Progenitor cell of endocrine pancreas (in vitro differentiated cells): ENCODE measurements around the gene RAB11FIP3. TPM values are rescaled to one million over a fixed set of nuclear protein-coding genes. Genes with fewer than 3 reads are reported as not detected.

ENCODE experiments used
- DNase-seq: peaks from one replicate; pipeline ENCODE4 v3.0.0; 2021; ENCODE audit warnings: low spot score; ENCODE audit not compliant: unreplicated experiment
- H3K27ac Mint-ChIP-seq: 2 replicates; pipeline ENCODE4 v1.8.0; 2021; ENCODE audit warnings: mild to moderate bottlenecking, moderate library complexity, mixed read lengths
- H3K27me3 Mint-ChIP-seq: 2 replicates; pipeline ENCODE4 v1.8.0; 2021; ENCODE audit warnings: mixed read lengths
- H3K36me3 Mint-ChIP-seq: 2 replicates; pipeline ENCODE4 v1.8.0; 2022; ENCODE audit warnings: mixed read lengths; ENCODE audit not compliant: insufficient read depth
- H3K4me1 Mint-ChIP-seq: 2 replicates; pipeline ENCODE4 v1.8.0; 2021; ENCODE audit warnings: low read depth, mixed read lengths
- H3K4me3 Mint-ChIP-seq: 2 replicates; pipeline ENCODE4 v1.8.0; 2021; ENCODE audit warnings: low read depth, mild to moderate bottlenecking, moderate library complexity, mixed read lengths
- H3K9me3 Mint-ChIP-seq: 2 replicates; pipeline ENCODE4 v1.8.0; 2021; ENCODE audit warnings: low read depth, mixed read lengths
- total RNA-seq: library from RNA; stranded (reverse); gene quantifications from 2 replicates; pipeline ENCODE4 v1.2.1, GENCODE V29; 2021
- TF ChIP-seq, protein P1 (sequence below): fragments of 200-600 bp; sonication (generic); IDR thresholded peaks from one replicate; pipeline ENCODE4 v1.5.0; 2021; ENCODE audit warnings: antibody characterized with exemption, mild to moderate bottlenecking; ENCODE audit not compliant: unreplicated experiment

The RAB11FIP3 gene
- total RNA-seq, 1 donor from 2014 or later: 97.9 TPM

DNA sequence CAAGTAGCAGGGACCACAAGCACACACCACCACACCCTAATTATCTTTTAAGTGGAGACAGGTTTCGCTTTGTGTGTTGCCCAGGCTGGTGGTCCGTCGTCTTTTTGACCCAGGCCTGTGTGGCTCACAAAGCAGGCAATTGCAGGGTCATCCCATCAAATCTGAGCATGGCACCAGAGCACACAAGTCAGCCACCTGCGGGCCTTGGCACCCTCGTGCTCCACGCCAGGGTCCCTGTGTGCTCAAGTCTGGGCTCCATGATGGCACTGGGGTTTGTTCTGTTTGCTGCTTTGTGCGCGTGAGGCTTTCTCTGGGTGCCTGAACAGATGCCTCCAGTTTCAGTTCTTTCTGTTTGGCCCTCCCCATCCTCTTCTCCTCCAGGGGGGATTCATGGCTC lies 99.7 kb downstream of the RAB11FIP3 start:
- TF ChIP-seq, protein P1, sequence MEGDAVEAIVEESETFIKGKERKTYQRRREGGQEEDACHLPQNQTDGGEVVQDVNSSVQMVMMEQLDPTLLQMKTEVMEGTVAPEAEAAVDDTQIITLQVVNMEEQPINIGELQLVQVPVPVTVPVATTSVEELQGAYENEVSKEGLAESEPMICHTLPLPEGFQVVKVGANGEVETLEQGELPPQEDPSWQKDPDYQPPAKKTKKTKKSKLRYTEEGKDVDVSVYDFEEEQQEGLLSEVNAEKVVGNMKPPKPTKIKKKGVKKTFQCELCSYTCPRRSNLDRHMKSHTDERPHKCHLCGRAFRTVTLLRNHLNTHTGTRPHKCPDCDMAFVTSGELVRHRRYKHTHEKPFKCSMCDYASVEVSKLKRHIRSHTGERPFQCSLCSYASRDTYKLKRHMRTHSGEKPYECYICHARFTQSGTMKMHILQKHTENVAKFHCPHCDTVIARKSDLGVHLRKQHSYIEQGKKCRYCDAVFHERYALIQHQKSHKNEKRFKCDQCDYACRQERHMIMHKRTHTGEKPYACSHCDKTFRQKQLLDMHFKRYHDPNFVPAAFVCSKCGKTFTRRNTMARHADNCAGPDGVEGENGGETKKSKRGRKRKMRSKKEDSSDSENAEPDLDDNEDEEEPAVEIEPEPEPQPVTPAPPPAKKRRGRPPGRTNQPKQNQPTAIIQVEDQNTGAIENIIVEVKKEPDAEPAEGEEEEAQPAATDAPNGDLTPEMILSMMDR: no peak
- H3K27ac Mint-ChIP-seq: no peak overlapping the region
- H3K4me1 Mint-ChIP-seq: peaks cover 15% of the 10 kb centered on the region
- no peaks in the 10 kb centered on the region for H3K9me3 Mint-ChIP-seq
- H3K36me3 Mint-ChIP-seq: peaks cover 2% of the 10 kb centered on the region
- no peak for DNase-seq
- no peaks in the 10 kb centered on the region for H3K27me3 Mint-ChIP-seq
- no peak overlapping the region for H3K4me3 Mint-ChIP-seq

- peaks cover 2% of the 10 kb centered on the region for H3K36me3 Mint-ChIP-seq
- DNase-seq: no peak
- H3K9me3 Mint-ChIP-seq: no peaks in the 10 kb centered on the region
- TF ChIP-seq, protein P1: no peak
- H3K4me1 Mint-ChIP-seq: peaks cover 15% of the 10 kb centered on the region
- H3K27ac Mint-ChIP-seq: peak overlapping the region; percentile 16
- H3K4me3 Mint-ChIP-seq: peak overlapping the region; percentile 81
- no peaks in the 10 kb centered on the region for H3K27me3 Mint-ChIP-seq
Observed at GRCh38 chr16:525520-526180, 100.2 kb downstream of the RAB11FIP3 start.

DNA sequence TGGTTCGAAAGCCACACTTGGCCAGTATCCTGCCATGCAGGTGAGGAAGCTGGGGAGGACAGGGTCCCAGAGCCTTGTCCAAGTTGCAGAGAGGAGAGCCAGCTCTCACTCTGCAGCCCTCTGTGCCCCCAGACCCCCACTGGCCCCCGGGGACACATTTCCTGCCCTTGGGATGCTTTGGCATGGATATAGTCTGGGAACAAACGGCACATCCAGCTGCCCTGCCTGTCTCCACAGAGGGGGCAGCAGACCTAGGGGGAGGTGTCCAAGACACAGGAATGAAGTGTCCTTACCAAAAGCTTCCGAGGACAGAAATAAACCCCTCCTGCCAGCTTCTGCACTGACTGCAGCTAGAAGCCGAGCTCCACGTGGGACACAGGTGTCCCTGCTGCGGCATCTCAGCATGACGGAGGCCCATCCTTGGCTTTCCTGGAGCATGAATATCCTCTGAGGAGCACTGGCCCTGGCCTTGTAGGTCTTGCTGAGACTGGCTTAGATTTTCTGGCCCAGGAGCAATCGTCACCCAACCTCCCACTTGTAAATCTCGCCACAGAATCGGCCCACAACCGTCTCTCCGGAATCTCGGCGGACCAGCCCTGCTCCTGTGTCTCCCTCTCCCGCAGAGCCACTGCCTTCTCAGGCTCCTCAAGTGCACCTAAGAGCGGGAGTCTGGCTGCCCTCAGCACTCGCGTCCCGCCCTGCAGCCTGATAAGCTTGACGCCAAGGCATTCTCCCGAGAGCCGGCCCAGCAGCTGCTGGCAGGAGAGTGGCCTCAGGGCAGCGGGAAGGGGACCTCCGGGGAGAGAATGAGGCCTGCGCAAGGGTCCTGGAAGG lies 100.9 kb downstream of the RAB11FIP3 start:
- peak overlapping the region; percentile 85 for H3K27ac Mint-ChIP-seq
- no peaks in the 10 kb centered on the region for H3K27me3 Mint-ChIP-seq
- H3K9me3 Mint-ChIP-seq: no peaks in the 10 kb centered on the region
- peaks cover 15% of the 10 kb centered on the region for H3K4me1 Mint-ChIP-seq
- peak; percentile 35 for DNase-seq
- H3K36me3 Mint-ChIP-seq: peaks cover 2% of the 10 kb centered on the region
- peak overlapping the region; percentile 81 for H3K4me3 Mint-ChIP-seq
- TF ChIP-seq, protein P1: no peak

DNA sequence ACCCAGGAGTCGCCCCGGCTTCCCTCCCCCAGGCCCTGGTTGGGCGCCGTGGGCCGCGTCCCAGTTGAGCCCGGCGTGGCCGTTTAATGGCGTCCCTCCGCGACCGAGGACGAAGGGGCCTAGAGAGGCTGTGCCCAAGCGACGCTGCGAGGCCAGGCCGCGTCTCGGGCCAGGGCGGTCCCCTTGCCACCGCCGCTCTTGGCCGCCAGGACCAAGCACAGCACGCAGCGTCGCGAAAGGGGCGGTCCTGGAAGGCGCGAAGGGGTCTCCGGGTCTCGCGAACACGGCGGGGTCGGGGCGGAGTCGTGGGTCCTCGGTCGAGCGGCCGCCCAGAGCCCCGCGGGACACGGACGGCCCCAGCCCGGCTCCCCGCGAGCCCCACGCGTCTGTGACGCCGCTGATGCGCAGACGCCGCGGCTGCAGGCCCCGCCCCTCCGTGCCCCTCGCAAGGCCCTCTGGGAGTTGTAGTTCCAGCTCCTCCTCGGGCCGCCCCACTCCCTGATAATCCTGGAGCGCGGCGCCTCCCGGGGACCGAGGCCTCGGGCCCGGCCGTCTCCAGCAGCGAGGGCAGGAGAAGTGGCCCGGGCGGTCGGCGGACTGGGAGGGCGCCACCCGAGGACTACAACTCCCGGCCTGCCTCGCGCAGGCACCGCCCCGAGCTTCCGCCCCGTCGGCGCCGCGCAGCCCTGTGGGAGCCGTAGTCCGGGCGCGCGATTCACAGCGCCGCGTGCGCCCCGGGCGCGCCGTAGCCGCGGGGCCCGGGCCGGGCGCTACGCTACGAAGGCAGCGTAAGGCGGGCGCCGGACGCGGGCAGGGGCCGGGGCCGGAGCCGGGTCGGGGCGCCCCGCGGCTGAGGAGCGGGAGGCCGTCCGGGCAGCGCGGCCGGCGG lies 101.8 kb downstream of the RAB11FIP3 start, which contains the start of gene CAPN15:
CAPN15 (plus strand) TSS at position 698 of the 889 bp plus-strand sequence. CDS start 19,127 bp downstream, outside the sequence.
- Mint-ChIP-seq H3K4me3 (peak within 1 kb of the TSS; percentile 81), H3K27me3 (no peaks in the 10 kb centered on the region), H3K9me3 (no peaks in the 10 kb centered on the region), H3K27ac (peak within 1 kb of the TSS; percentile 85), H3K36me3 (peaks cover 2% of the 10 kb centered on the region), H3K4me1 (peaks cover 15% of the 10 kb centered on the region)
- peak; percentile 85 for DNase-seq
- TF ChIP-seq, protein P1: peak; percentile 27
